HepG2 (cell line): Measurements from ENCODE around the gene POLRMT. TPM values are rescaled to one million over a fixed set of nuclear protein-coding genes. Genes with fewer than 3 reads are reported as not detected.

ENCODE experiments used
- ATAC-seq: fragments of 200-7000 bp; cut with Tn5 transposase; 3 replicates; pipeline ENCODE4 v1.9.1; 2020; ENCODE audit warnings: mild to moderate bottlenecking, moderate library complexity
- BruUV-seq: library from RNA; stranded (reverse); fragments of 400-500 nt; replicated peaks from 2 replicates; lab custom pipeline; 2021; lab: Mats Ljungman, UMichigan
- CTCF ChIA-PET: fragments of 300-600 bp; formaldehyde crosslinking; extraction: SDS; loops from one replicate; lab custom pipeline; 2021; ENCODE audit warnings: low total read pairs, inconsistent platforms, low intra/inter-chr PET ratio; lab: Yijun Ruan, JAX
- POLR2A ChIA-PET: fragments of 350-600 bp; sonication (Branson Sonifier 250); formaldehyde crosslinking; loops from one replicate; lab custom pipeline; 2020; ENCODE audit warnings: antibody characterized with exemption, inconsistent platforms; lab: Yijun Ruan, JAX
- DNase-seq: peaks from one replicate; pipeline ENCODE4 v3.0.0-alpha.2; 2015; ENCODE audit warnings: low spot score
- FAIRE-seq: peaks from 3 replicates; lab custom pipeline; 2011; peaks lifted over from hg19 to GRCh38; lab: Jason Lieb, UNC
- H2AFZ ChIP-seq: one replicate; pipeline ENCODE4 v1.6.1; 2011; ENCODE audit warnings: low read length, inconsistent platforms
- H3K27ac ChIP-seq: fragments of 300-600 bp; 3 replicates; pipeline ENCODE4 v1.8.0; 2011; ENCODE audit warnings: mixed run types, mild to moderate bottlenecking, mixed read lengths, low read length, inconsistent platforms; ENCODE audit not compliant: insufficient read depth; ENCODE audit errors: extremely low read length
- H3K27me3 ChIP-seq, 2 experiments: fragments of 200-600 bp in 1 of 2; 2 replicates in 1 of 2; 3 replicates in 1 of 2; pipeline versions ENCODE4 v1.6.0 to v1.8.0; 2011; ENCODE audit warnings: low read length in 2 of 2, mild to moderate bottlenecking in 2 of 2, moderate library complexity in 2 of 2, inconsistent platforms in 1 of 2; ENCODE audit not compliant: insufficient read depth in 2 of 2, control insufficient read depth in 1 of 2
- H3K36me3 ChIP-seq, 2 experiments: fragments of 200-600 bp in 1 of 2; replicated peaks in 1 of 2; 2 replicates in 1 of 2; 3 replicates in 1 of 2; pipeline versions ENCODE4 v1.5.1 to v1.8.0; 2011; ENCODE audit warnings: low read length in 2 of 2, inconsistent platforms in 1 of 2; ENCODE audit not compliant: insufficient read depth in 2 of 2, control insufficient read depth in 1 of 2
- H3K4me1 ChIP-seq: 2 replicates; pipeline ENCODE4 v1.5.1; 2012; ENCODE audit warnings: low read length, inconsistent platforms; ENCODE audit not compliant: insufficient read depth
- H3K4me2 ChIP-seq: 2 replicates; pipeline ENCODE4 v1.6.0; 2011; ENCODE audit warnings: low read depth, low read length, inconsistent platforms
- H3K4me3 ChIP-seq, 3 experiments: fragments of 200-600 bp in 1 of 3; sonication (generic), shearing (Covaris generic) in 1 of 3; replicated peaks in 1 of 3; 2 replicates each; pipeline ENCODE4 v1.5.1; 2011 to 2016; ENCODE audit warnings: low read length in 3 of 3, inconsistent platforms in 2 of 3, low read depth in 2 of 3, mild to moderate bottlenecking in 2 of 3, control low read depth in 1 of 3, mixed read lengths in 1 of 3; ENCODE audit not compliant: insufficient read depth in 1 of 3
- H3K79me2 ChIP-seq: one replicate; pipeline ENCODE4 v1.6.1; 2011; ENCODE audit warnings: low read length, inconsistent platforms; ENCODE audit not compliant: insufficient read depth
- H3K9ac ChIP-seq: 2 replicates; pipeline ENCODE4 v1.6.0; 2011; ENCODE audit warnings: mild to moderate bottlenecking, low read depth, low read length, inconsistent platforms; ENCODE audit not compliant: insufficient read depth
- H3K9me3 ChIP-seq: 2 replicates; pipeline ENCODE4 v1.5.1; 2012; ENCODE audit warnings: mild to moderate bottlenecking, low read length
- H4K20me1 ChIP-seq: 2 replicates; pipeline ENCODE4 v1.6.0; 2011; ENCODE audit warnings: inconsistent platforms, mild to moderate bottlenecking, low read length, moderate library complexity; ENCODE audit not compliant: insufficient read depth
- E2F5 ChIP-seq: sonication (generic); formaldehyde crosslinking; conservative IDR thresholded peaks from 2 replicates; pipeline ENCODE4 v1.4.0; 2020; ENCODE audit warnings: missing genetic modification reagents
- HNF4A ChIP-seq: sonication (generic); formaldehyde crosslinking; IDR thresholded peaks from 2 replicates; pipeline ENCODE4 v1.4.0; 2020; ENCODE audit warnings: missing genetic modification reagents
- HNRNPLL ChIP-seq: fragments of 200-400 bp; formaldehyde crosslinking; IDR thresholded peaks from 2 replicates; pipeline ENCODE4 v1.6.1; 2017; ENCODE audit warnings: mild to moderate bottlenecking, low read depth, low read length; ENCODE audit not compliant: poor library complexity, severe bottlenecking
- KMT2A ChIP-seq: sonication (generic); formaldehyde crosslinking; IDR thresholded peaks from 2 replicates; pipeline ENCODE4 v1.4.0; 2020; ENCODE audit warnings: missing genetic modification reagents
- RNF2 ChIP-seq: fragments of 450-650 bp; conservative IDR thresholded peaks from 2 replicates; pipeline ENCODE4 v1.6.1; 2016; ENCODE audit warnings: low read depth
- SOX13 ChIP-seq, 3 experiments: fragments of 450-650 bp in 1 of 3; sonication (generic) in 1 of 3; formaldehyde crosslinking in 1 of 3; IDR thresholded peaks in 2 of 3; conservative IDR thresholded peaks in 1 of 3; 2 replicates each; pipeline versions ENCODE4 v1.5.0 to v1.6.1; 2016 to 2020; ENCODE audit warnings: antibody characterized with exemption in 1 of 3, mild to moderate bottlenecking in 1 of 3, missing compliant biosample characterization in 1 of 3, missing genetic modification reagents in 1 of 3, moderate library complexity in 1 of 3
- TARDBP ChIP-seq: sonication (generic); formaldehyde crosslinking; IDR thresholded peaks from 2 replicates; pipeline ENCODE4 v1.8.0; 2022; ENCODE audit warnings: mild to moderate bottlenecking, missing genetic modification reagents
- XRCC5 ChIP-seq: fragments of 200-400 bp; formaldehyde crosslinking; optimal IDR thresholded peaks from 2 replicates; pipeline ENCODE3; 2017; ENCODE audit warnings: mild to moderate bottlenecking, low read length
- ZBTB10 ChIP-seq: sonication (generic); formaldehyde crosslinking; IDR thresholded peaks from 2 replicates; pipeline ENCODE4 v1.4.0; 2020; ENCODE audit warnings: missing genetic modification reagents, borderline replicate concordance
- ZFP91 ChIP-seq: sonication (generic); formaldehyde crosslinking; IDR thresholded peaks from 2 replicates; pipeline ENCODE4 v1.9.0; 2022; ENCODE audit warnings: missing genetic modification reagents, mild to moderate bottlenecking, borderline replicate concordance
- ZNF496 ChIP-seq: sonication (generic); formaldehyde crosslinking; IDR thresholded peaks from 2 replicates; pipeline ENCODE4 v1.8.1; 2023; ENCODE audit warnings: mild to moderate bottlenecking, moderate library complexity, missing genetic modification reagents; ENCODE audit not compliant: insufficient replicate concordance
- ZNF572 ChIP-seq: sonication (generic); formaldehyde crosslinking; IDR thresholded peaks from 2 replicates; pipeline ENCODE4 v1.5.1; 2020; ENCODE audit warnings: mild to moderate bottlenecking, missing genetic modification reagents
- ZNF691 ChIP-seq: sonication (generic); formaldehyde crosslinking; IDR thresholded peaks from 2 replicates; pipeline ENCODE4 v1.4.0; 2020; ENCODE audit warnings: missing genetic modification reagents, low read depth, mild to moderate bottlenecking, borderline replicate concordance
- ZNF768 ChIP-seq: sonication (generic); formaldehyde crosslinking; IDR thresholded peaks from 2 replicates; pipeline ENCODE4 v1.4.0; 2020; ENCODE audit warnings: missing genetic modification reagents
- WGBS: methylation state at CpG from one replicate; pipeline ENCODE4 v1.1.6; 2017; ENCODE audit warnings: low lambda C conversion rate; 5-methylcytosine and 5-hydroxymethylcytosine counted together
- in situ Hi-C: cut with HindIII; loops from 2 replicates; pipeline ENCODE4 v1.10.0; 2017; ENCODE audit warnings: low pct_unique_long_range_greater_than_20kb; ENCODE audit not compliant: extremely low pct_ligation_motif_present
- intact Hi-C: fragments of 100-400 bp; cut with micrococcal nuclease; formaldehyde crosslinking; loops from one replicate; pipeline ENCODE4 v1.10.0; 2022; ENCODE audit not compliant: unreplicated experiment
- polyA plus RNA-seq, 8 experiments: library from polyadenylated mRNA; depleted of rRNA in 3 of 8; stranded (reverse) in 7 of 8; unstranded in 1 of 8; fragments of >200 nt; fragmentation: Illumina TruSeq in 4 of 8; extraction: Trizol in 4 of 8; gene quantifications; 2 replicates each; pipeline versions ENCODE4 v1.2.1 to v1.2.3, GENCODE V29; 2011 to 2016; ENCODE audit warnings: low read depth in 4 of 8, missing spikeins in 1 of 8, mixed read lengths in 1 of 8; ENCODE audit not compliant: insufficient read depth in 1 of 8
- total RNA-seq, 5 experiments: library from RNA; depleted of rRNA; stranded (reverse); fragments of >200 nt; fragmentation: Illumina TruSeq; extraction: Trizol; gene quantifications; 2 replicates each; pipeline ENCODE4 v1.2.3, GENCODE V29; 2016; ENCODE audit warnings: low read depth in 1 of 5

The POLRMT gene
- total and polyA plus RNA-seq, 2 of the 13 experiments (the other 11 are each of a cell fraction or from before 2014, with no cell fraction given): 78.0 to 101 TPM

GRCh38 chr19:663682-664117, 30.4 kb upstream of the POLRMT start:
- H3K9ac ChIP-seq: peak overlapping the region; percentile 65
- H3K36me3 ChIP-seq: peaks cover 1 to 3% of the 10 kb centered on the region in 2 experiments; a peak in 2 of 5 replicates
- H3K9me3 ChIP-seq: no peaks in the 10 kb centered on the region; the same call in 1 of the 2 replicates
- FAIRE-seq (no peak), ATAC-seq (peak; percentile 4), DNase-seq (no peak)
- WGBS: 64% methylated on average over 15 of the region's 18 CpGs
- peaks cover 53% of the 10 kb centered on the region for H3K4me1 ChIP-seq
- no peaks in the 10 kb centered on the region; a peak in 1 of 5 replicates for H3K27me3 ChIP-seq
- peaks cover 28% of the 10 kb centered on the region for H4K20me1 ChIP-seq
- BruUV-seq: no TSS peak
- no peak overlapping the region for H2AFZ ChIP-seq
- ChIA-PET CTCF (interaction anchor here (1.7 kb wide), 1 partner anchor 70 kb away, joined by 8 read pairs; no protein-coding TSS in a partner anchor), POLR2A (interaction anchor here (0.5 to 1.7 kb wide), 18 partner anchors 12 to 197 kb away, joined by 3 to 11 read pairs (median 4); partner anchors contain the start of gene FSTL3)
- H3K4me3 ChIP-seq: peak overlapping the region; percentile 35 to 99 (median 66); a peak in 5 of 6 replicates
- H3K27ac ChIP-seq: peak overlapping the region; percentile 79
- H3K4me2 ChIP-seq: peak overlapping the region; percentile 76
- H3K79me2 ChIP-seq: peaks cover 42% of the 10 kb centered on the region
- in situ Hi-C loops (no loop called here), intact Hi-C loops (loop anchor here (1.0 to 10.0 kb wide), 3 partner anchors 71 to 261 kb away; partner anchors contain the start of genes ARID3A and HCN2)
- TF ChIP-seq ZNF768 (CRISPR knock-in tag): peak; percentile 63
- no peak for TF ChIP-seq ZBTB10 (CRISPR knock-in tag)
- no peak for TF ChIP-seq TARDBP (CRISPR knock-in tag)
- no peak for TF ChIP-seq ZNF496
- TF ChIP-seq HNRNPLL: peak; percentile 13
- peak; percentile 43; the same call in 1 of the 2 replicates for TF ChIP-seq ZFP91 (CRISPR knock-in tag)
- 0 out of 2 replicates have a peak, but pooled peaks have one; percentile 49 for TF ChIP-seq ZNF572
- TF ChIP-seq RNF2: 0 out of 2 replicates have a peak, but pooled peaks have one; percentile 30
- TF ChIP-seq SOX13 (IDR thresholded peaks at IDR 0.05): no peak
- no peak for TF ChIP-seq SOX13 (CRISPR knock-in tag; conservative IDR thresholded peaks at IDR 0.05 in 1 of 2, IDR thresholded peaks at IDR 0.05 in 1 of 2)
- TF ChIP-seq E2F5 (CRISPR knock-in tag): no peak
- peak; percentile 53; the same call in 1 of the 2 replicates for TF ChIP-seq HNF4A (CRISPR knock-in tag)
- peak; percentile 62 for TF ChIP-seq XRCC5
- TF ChIP-seq ZNF691 (CRISPR knock-in tag): peak; percentile 18; the same call in 1 of the 2 replicates
- 0 out of 2 replicates have a peak, but pooled peaks have one; percentile 44 for TF ChIP-seq KMT2A (CRISPR knock-in tag)
